M059J (cell line): ENCODE measurements around the gene ATP10A. TPM values are rescaled to one million over a fixed set of nuclear protein-coding genes. Genes with fewer than 3 reads are reported as not detected.

Experiments used
- DNase-seq: peaks from one replicate; pipeline ENCODE4 v3.0.0-alpha.2; 2012; ENCODE audit warnings: low read depth
- total RNA-seq: library from RNA; depleted of rRNA; stranded (reverse); fragments of >200 nt; shearing (Covaris generic); gene quantifications from 2 replicates; pipeline ENCODE4 v1.2.3, GENCODE V29; 2014; rRNA removed

ATP10A gene
- total RNA-seq, result not detected in 2 replicates

GRCh38 chr15:25863111-25863967 lies at the start of gene ATP10A:
Gene ATP10A, minus strand, starts transcription at chr15:25863327. Its CDS starts 231 bp downstream, at chr15:25863096.
- no peak for DNase-seq

- no peak for DNase-seq
Measured at GRCh38 chr15:25912035-25912434, 48.9 kb upstream of the ATP10A start.

GRCh38 chr15:25910832-25911231 lies 47.7 kb upstream of the ATP10A start:
- no peak for DNase-seq

GRCh38 chr15:25909806-25910205 lies 46.7 kb upstream of the ATP10A start:
- no peak for DNase-seq

GRCh38 chr15:25909325-25909724 lies 46.2 kb upstream of the ATP10A start:
- DNase-seq, result no peak

- DNase-seq, result no peak
Measured at GRCh38 chr15:25905140-25905539, 42.0 kb upstream of the ATP10A start.

- peak; percentile 16 for DNase-seq
Measured at GRCh38 chr15:25903024-25903581, 40.0 kb upstream of the ATP10A start.

GRCh38 chr15:25901811-25902605 lies 38.9 kb upstream of the ATP10A start:
- DNase-seq, result no peak

- DNase-seq, result peak; percentile 31
Measured at GRCh38 chr15:25900901-25901300, 37.8 kb upstream of the ATP10A start.

- no peak for DNase-seq
Measured at GRCh38 chr15:25900431-25900830, 37.3 kb upstream of the ATP10A start.

- DNase-seq, result no peak
Measured at GRCh38 chr15:25899870-25900269, 36.7 kb upstream of the ATP10A start.

GRCh38 chr15:25897658-25898057 lies 34.5 kb upstream of the ATP10A start:
- no peak for DNase-seq

GRCh38 chr15:25894371-25894902 lies 31.3 kb upstream of the ATP10A start:
- no peak for DNase-seq

- no peak for DNase-seq
Measured at GRCh38 chr15:25893596-25893995, 30.5 kb upstream of the ATP10A start.

- peak; percentile 12 for DNase-seq
Measured at GRCh38 chr15:25892126-25892525, 29.0 kb upstream of the ATP10A start.

GRCh38 chr15:25891081-25891480 lies 28.0 kb upstream of the ATP10A start:
- DNase-seq, result no peak

- no peak for DNase-seq
Measured at GRCh38 chr15:25890529-25890928, 27.4 kb upstream of the ATP10A start.

- no peak for DNase-seq
Measured at GRCh38 chr15:25887870-25888269, 24.7 kb upstream of the ATP10A start.

- no peak for DNase-seq
Measured at GRCh38 chr15:25886498-25887140, 23.5 kb upstream of the ATP10A start.

GRCh38 chr15:25884370-25884769 lies 21.2 kb upstream of the ATP10A start:
- DNase-seq, result no peak

GRCh38 chr15:25883463-25884259 lies 20.5 kb upstream of the ATP10A start:
- peak; percentile 11 for DNase-seq
